GM23248 (cell line): ENCODE results near the gene LPIN3. TPM values are rescaled to one million over a fixed set of nuclear protein-coding genes. Genes with fewer than 3 reads are reported as not detected.

Source experiments
- DNase-seq: peaks from one replicate; pipeline ENCODE4 v3.0.0-alpha.2; 2015
- H2AFZ ChIP-seq: fragments of 200-600 bp; sonication (generic); 2 replicates; pipeline ENCODE4 v1.6.1; 2016; ENCODE audit warnings: antibody characterized with exemption
- H3F3A ChIP-seq: fragments of 200-600 bp; sonication (generic); 2 replicates; pipeline ENCODE4 v1.6.1; 2016; ENCODE audit warnings: mild to moderate bottlenecking, antibody characterized with exemption, mixed run types; ENCODE audit not compliant: insufficient read depth
- H3K27ac ChIP-seq: fragments of 200-600 bp; sonication (generic); 2 replicates; pipeline ENCODE4 v1.5.1; 2016; ENCODE audit warnings: mild to moderate bottlenecking
- H3K27me3 ChIP-seq: fragments of 200-600 bp; sonication (generic); replicated peaks from 2 replicates; pipeline ENCODE4 v1.6.1; 2016; ENCODE audit warnings: mild to moderate bottlenecking; ENCODE audit not compliant: insufficient read depth
- H3K36me3 ChIP-seq: fragments of 200-600 bp; sonication (generic); 2 replicates; pipeline ENCODE4 v1.6.1; 2016; ENCODE audit warnings: low read depth, mild to moderate bottlenecking
- H3K4me1 ChIP-seq: fragments of 200-600 bp; sonication (generic); 2 replicates; pipeline ENCODE4 v1.6.1; 2016; ENCODE audit warnings: mild to moderate bottlenecking; ENCODE audit not compliant: insufficient read depth
- H3K4me2 ChIP-seq: fragments of 200-600 bp; sonication (generic); one replicate; pipeline ENCODE4 v1.6.1; 2016; ENCODE audit warnings: mild to moderate bottlenecking; ENCODE audit not compliant: unreplicated experiment
- H3K4me3 ChIP-seq: fragments of 200-600 bp; sonication (generic); 2 replicates; pipeline ENCODE4 v1.5.1; 2016; ENCODE audit warnings: mild to moderate bottlenecking
- H3K79me2 ChIP-seq: fragments of 200-600 bp; sonication (generic); 2 replicates; pipeline ENCODE4 v1.6.1; 2016; ENCODE audit warnings: mild to moderate bottlenecking; ENCODE audit not compliant: insufficient read depth
- H3K9ac ChIP-seq: fragments of 200-600 bp; sonication (generic); 2 replicates; pipeline ENCODE4 v1.6.1; 2016; ENCODE audit warnings: mild to moderate bottlenecking
- H3K9me2 ChIP-seq: fragments of 200-600 bp; sonication (generic); 2 replicates; pipeline ENCODE4 v1.6.1; 2016; ENCODE audit warnings: mixed run types, mild to moderate bottlenecking, moderate library complexity; ENCODE audit not compliant: insufficient read depth
- H3K9me3 ChIP-seq: fragments of 200-600 bp; sonication (generic); one replicate; pipeline ENCODE4 v1.6.1; 2017; ENCODE audit warnings: low read depth
- H4K20me1 ChIP-seq: fragments of 200-600 bp; sonication (generic); 2 replicates; pipeline ENCODE4 v1.6.0; 2016; ENCODE audit not compliant: insufficient read depth
- EZH2 ChIP-seq: fragments of 200-600 bp; sonication (generic); IDR thresholded peaks from 2 replicates; pipeline ENCODE4 v1.6.1; 2018; ENCODE audit warnings: antibody characterized with exemption, mild to moderate bottlenecking; ENCODE audit not compliant: insufficient read depth, poor library complexity, severe bottlenecking
- EZH2phosphoT487 ChIP-seq: fragments of 200-600 bp; sonication (generic); IDR thresholded peaks from 2 replicates; pipeline ENCODE4 v1.6.1; 2018; ENCODE audit warnings: antibody characterized with exemption, moderate library complexity, mild to moderate bottlenecking, low read depth; ENCODE audit not compliant: insufficient read depth
- WGBS, 2 experiments: methylation state at CpG; one replicate each; pipeline ENCODE4 v1.1.6; 2015 to 2017; ENCODE audit warnings: low lambda C conversion rate in 2 of 2, low coverage in 1 of 2; ENCODE audit errors: missing lambda C conversion rate in 2 of 2; 5-methylcytosine and 5-hydroxymethylcytosine counted together
- in situ Hi-C: fragments of 300-500 bp; cut with MboI; formaldehyde crosslinking; loops from 2 replicates; pipeline ENCODE4 v1.15.0; 2020
- polyA plus RNA-seq: library from polyadenylated mRNA; unstranded; fragments of >200 nt; fragmentation: Nextera tagmentation; extraction: Ambion mirVana; gene quantifications from 2 replicates; pipeline ENCODE4 v1.2.1, GENCODE V29; 2016
- total RNA-seq: library from RNA; depleted of rRNA; stranded (reverse); fragments of >200 nt; shearing (Covaris generic); gene quantifications from 2 replicates; pipeline ENCODE4 v1.2.3, GENCODE V29; 2014

Gene LPIN3
- total and polyA plus RNA-seq, 2 experiments from 2014 or later = 11.5 to 13.0 TPM

DNA sequence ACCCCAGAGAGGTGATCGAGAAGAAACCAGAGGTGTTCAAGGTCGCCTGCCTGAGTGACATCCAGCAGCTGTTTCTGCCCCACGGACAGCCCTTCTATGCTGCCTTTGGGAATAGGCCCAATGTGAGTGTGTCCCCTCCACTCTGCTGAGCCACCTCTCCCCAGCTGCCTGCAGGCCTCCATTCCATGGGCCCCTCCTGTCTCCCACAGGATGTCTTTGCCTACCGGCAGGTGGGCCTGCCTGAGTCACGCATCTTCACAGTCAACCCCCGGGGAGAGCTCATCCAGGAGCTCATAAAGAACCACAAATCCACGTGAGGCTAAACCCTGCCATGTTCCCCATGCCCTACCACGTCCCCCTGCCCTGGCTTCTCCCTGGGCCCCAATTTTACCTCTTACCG is 17.6 kb downstream of the LPIN3 start:
- Histone ChIP-seq H3K9me3 (no peaks in the 10 kb centered on the region), H3K9ac (no peak overlapping the region), H3K27ac (no peak overlapping the region), H3K79me2 (no peaks in the 10 kb centered on the region), H4K20me1 (no peaks in the 10 kb centered on the region), H3K4me2 (no peak overlapping the region), H3K36me3 (no peaks in the 10 kb centered on the region), H3K4me1 (no peaks in the 10 kb centered on the region), H3K27me3 (no peaks in the 10 kb centered on the region), H3F3A (no peaks in the 10 kb centered on the region), H2AFZ (no peak overlapping the region), H3K4me3 (no peak overlapping the region), H3K9me2 (no peaks in the 10 kb centered on the region)
- no peak for DNase-seq
- WGBS, 2 experiments = 92% methylated on average over 9 of the region's 9 CpGs
- no peak for TF ChIP-seq EZH2phosphoT487
- no peak for TF ChIP-seq EZH2
- in situ Hi-C loops = no loop called here

DNA sequence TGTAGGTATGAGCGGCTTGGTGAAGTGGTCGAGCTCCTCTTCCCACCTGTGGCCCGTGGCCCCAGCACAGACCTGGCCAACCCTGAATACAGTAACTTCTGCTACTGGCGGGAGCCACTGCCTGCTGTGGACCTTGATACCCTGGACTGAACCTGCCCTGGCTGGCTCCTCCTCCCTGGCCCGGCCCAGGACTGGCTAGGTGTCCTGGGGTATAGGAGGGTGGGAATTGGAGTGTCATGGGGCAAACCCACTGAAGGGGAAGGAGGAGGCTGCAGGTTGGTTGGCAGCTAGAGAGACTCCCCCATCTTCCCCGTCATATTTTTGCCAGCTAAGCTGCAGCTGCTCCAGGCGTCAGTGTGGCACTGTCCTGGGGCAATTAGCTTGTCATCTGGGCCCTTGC is 18.1 kb downstream of the LPIN3 start:
- no peak overlapping the region for H3K9ac ChIP-seq
- no peaks in the 10 kb centered on the region for H4K20me1 ChIP-seq
- no peak for DNase-seq
- no peak overlapping the region for H2AFZ ChIP-seq
- no peak for TF ChIP-seq EZH2
- no peak for TF ChIP-seq EZH2phosphoT487
- in situ Hi-C loops = no loop called here
- H3K79me2 ChIP-seq = no peaks in the 10 kb centered on the region
- no peaks in the 10 kb centered on the region for H3K36me3 ChIP-seq
- no peaks in the 10 kb centered on the region for H3F3A ChIP-seq
- H3K9me3 ChIP-seq = no peaks in the 10 kb centered on the region
- no peaks in the 10 kb centered on the region for H3K9me2 ChIP-seq
- H3K4me3 ChIP-seq = no peak overlapping the region
- no peak overlapping the region for H3K4me2 ChIP-seq
- H3K4me1 ChIP-seq = no peaks in the 10 kb centered on the region
- WGBS, 2 experiments = 93 to 94% methylated on average over 7 of the region's 7 CpGs
- no peak overlapping the region for H3K27ac ChIP-seq
- H3K27me3 ChIP-seq = no peaks in the 10 kb centered on the region

DNA sequence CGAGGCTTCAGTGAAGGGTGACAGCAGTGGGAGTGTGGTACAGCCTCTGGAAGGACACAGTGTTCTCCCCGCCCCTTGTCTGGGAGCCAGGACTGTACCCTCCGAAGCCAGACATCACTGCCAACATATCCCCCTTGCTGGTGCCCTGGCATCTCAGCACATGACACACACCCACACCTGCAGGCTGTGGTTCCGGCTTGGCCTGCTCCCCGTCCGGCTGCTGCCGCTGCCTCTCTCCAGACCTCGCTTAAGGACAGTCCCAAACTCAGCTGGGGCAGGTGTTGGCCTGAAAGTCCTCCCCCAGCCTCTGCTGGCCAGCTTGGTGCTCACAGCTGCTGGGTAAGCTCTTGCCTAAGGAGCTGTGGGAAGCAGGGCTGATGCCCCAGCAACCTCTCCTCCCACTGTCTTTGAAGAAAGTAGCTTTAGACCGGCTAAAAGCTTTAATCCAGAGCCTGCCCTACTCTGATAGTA is 19.0 kb downstream of the LPIN3 start:
- 84 to 85% methylated on average over 9 of the region's 9 CpGs for WGBS, 2 experiments
- Histone ChIP-seq H3K4me2 (no peak overlapping the region), H3K27ac (no peak overlapping the region), H3F3A (no peaks in the 10 kb centered on the region), H3K9me2 (no peaks in the 10 kb centered on the region), H3K4me1 (no peaks in the 10 kb centered on the region), H2AFZ (no peak overlapping the region), H3K79me2 (no peaks in the 10 kb centered on the region), H3K4me3 (no peak overlapping the region), H4K20me1 (no peaks in the 10 kb centered on the region), H3K9me3 (no peaks in the 10 kb centered on the region), H3K9ac (no peak overlapping the region), H3K36me3 (no peaks in the 10 kb centered on the region), H3K27me3 (peaks cover 1% of the 10 kb centered on the region; the same call in 1 of the 2 replicates)
- TF ChIP-seq EZH2phosphoT487 = no peak
- no peak for TF ChIP-seq EZH2
- in situ Hi-C loops = no loop called here
- no peak for DNase-seq

DNA sequence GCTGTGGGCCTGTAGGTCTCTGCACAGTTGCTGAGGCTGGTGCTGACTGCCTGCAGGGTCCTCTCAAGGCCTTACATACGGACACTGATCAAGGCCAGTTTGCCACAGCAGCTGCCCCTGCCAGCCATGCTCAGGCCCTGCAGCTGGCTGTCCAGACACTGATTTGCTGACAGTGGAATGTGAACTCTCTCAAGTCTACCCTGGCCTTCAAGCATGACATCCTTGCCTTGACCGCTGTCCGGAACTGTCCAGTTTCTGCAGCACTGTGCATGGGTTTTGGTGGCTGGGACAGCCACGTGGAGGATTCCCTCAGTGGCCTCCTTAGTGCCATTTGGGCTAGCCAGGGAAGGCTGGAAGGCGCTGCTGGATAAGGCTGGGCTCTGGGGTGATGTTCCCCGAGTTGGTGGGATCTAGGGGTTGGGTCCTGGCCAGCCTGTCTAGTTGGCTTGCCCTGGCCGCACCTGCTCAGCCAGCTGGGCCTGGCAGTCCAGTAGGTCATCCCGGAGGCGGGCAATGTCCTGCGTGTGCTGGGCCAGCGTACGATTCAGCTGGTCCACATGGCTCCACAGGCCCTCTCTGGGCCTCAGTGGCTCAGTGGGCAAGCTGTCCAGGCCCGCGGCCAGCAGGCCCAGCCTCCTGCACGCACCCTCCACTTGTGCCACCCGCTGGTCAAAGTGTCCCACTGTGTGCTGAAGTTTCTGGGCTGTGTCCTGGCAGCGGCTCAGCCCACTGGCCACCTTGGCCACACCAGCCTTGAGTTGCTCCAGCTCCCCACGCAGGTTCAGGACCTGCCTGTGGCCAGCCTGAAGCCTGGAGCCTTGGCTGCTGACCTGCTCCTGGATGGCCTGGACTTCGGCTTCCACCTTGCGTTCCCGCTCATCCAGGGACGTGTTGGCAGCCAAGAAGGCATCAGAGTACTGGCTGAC is 20.5 kb downstream of the LPIN3 start:
- Histone ChIP-seq H3K27ac (no peak overlapping the region), H3K79me2 (no peaks in the 10 kb centered on the region), H3F3A (no peaks in the 10 kb centered on the region), H3K36me3 (no peaks in the 10 kb centered on the region), H3K4me1 (no peaks in the 10 kb centered on the region), H3K9ac (no peak overlapping the region), H4K20me1 (no peaks in the 10 kb centered on the region), H3K9me3 (no peaks in the 10 kb centered on the region), H3K4me3 (no peak overlapping the region), H3K9me2 (no peaks in the 10 kb centered on the region), H3K27me3 (peaks cover 14% of the 10 kb centered on the region), H3K4me2 (no peak overlapping the region), H2AFZ (no peak overlapping the region)
- 86 to 88% methylated on average over 22 of the region's 22 CpGs for WGBS, 2 experiments
- DNase-seq = no peak
- in situ Hi-C loops = no loop called here
- no peak for TF ChIP-seq EZH2phosphoT487
- no peak for TF ChIP-seq EZH2
